COLO668 (cell line): Measurements from ENCODE around the gene ANXA6.
A peak's percentile ranks its signal among the peaks of the same experiment; 100 is the strongest.

ENCODE experiments used
- DNase-seq: peaks from one replicate; lab custom pipeline; 2025; ENCODE audit not compliant: unreplicated experiment; lab: John Stamatoyannopoulos, UW

Gene ANXA6

GRCh38 chr5:151067632-151068432, 89.7 kb downstream of the ANXA6 start:
- DNase-seq: no peak

DNA sequence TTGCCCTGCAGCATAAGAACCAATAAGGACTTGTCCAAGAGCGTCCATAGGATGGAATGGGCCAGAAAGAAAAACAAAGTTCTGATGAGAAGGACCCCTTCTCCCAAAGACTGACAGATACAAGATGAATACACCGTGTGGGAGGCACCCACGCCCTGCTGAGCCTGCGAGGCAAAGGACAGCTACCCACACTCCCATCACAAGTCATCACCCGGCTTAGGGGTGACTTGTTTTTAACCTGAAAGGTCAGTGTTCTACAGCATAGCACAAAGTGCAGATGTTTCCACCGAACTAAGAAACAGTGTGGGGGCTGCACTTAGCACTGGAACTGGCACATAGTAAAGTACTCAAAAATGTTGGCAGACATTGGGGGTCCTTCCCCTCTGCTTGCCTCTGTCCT, 90.7 kb downstream of the ANXA6 start:
- DNase-seq: no peak

DNA sequence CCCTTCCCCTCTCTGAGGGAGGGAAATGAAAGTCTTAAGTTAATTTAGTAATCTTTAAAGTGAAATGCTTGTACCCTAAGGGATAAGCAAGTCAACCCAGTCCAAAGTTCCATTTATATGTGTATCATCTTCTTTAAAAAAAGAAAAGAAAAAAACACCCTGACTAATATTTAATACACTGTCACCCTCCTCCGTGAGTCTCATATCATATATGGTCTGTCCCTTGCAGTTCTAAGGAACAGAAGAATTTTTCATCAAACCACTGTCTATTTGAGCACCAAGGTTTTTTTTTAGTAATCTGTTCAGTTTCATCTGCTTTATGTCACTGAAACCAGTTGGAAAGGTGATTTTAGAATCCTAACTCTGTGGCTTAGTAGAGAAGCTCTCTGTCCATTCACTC, 92.0 kb downstream of the ANXA6 start:
- DNase-seq: no peak

- no peak for DNase-seq
Measured at GRCh38 chr5:151064916-151065499, 92.6 kb downstream of the ANXA6 start.

- DNase-seq: no peak
Measured at GRCh38 chr5:151063142-151063989, 94.2 kb downstream of the ANXA6 start.

- no peak for DNase-seq
Measured at GRCh38 chr5:151062405-151063141, 95.0 kb downstream of the ANXA6 start.

- DNase-seq: no peak
Measured at GRCh38 chr5:151060742-151061141, 96.8 kb downstream of the ANXA6 start.

DNA sequence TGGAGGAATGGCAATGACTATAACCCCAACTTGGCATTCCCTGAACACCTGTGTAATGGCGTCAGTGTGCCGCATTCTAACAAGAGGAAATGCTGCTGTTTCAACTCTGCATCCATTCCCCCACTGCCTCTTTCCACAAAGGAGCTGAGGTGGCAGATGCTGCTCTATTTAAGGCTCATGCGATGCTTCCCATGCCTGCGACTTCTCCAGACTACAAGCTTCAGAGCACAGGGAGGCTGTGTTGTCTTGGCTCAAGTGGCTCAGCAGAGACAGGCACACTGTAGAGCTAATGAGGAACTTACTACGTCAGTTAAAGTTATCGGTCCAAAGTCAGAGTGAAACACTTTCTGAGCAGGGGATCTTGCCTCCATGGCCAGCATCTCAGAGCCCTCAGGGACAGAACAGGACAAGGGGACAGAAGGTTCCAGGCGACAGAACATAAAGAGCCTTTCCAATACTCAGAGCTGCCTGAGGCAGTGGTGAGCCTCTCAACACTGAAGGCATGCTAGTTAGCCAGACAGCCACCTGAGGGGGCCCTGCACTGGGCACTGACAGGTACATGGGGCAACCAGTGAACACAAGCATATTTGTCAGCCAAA, 98.6 kb downstream of the ANXA6 start:
- DNase-seq: no peak

GRCh38 chr5:151058301-151058700, 99.3 kb downstream of the ANXA6 start:
- no peak for DNase-seq

GRCh38 chr5:151056379-151057325, 100.9 kb downstream of the ANXA6 start:
- DNase-seq: no peak

DNA sequence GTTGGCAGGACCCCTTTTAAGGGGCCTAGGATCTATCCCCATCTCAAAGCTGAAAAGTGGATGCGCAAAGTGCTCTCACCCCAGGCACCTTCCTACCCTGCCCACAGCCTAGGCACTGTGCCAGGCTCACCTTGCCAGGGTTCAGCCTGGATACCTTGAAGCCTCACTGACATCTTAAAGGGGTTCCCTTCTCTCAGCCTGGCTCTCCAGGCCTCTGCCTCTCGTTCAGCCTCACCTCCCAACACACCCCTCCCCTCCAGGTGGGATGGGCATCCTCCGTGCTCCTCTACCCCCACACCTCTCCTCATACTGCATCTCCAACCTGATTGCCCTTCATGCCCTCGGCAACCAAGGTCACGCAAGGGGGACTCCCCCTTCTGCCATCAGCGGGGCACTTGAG, 102.2 kb downstream of the ANXA6 start:
- DNase-seq: no peak

- no peak for DNase-seq
Measured at GRCh38 chr5:151054709-151055108, 102.9 kb downstream of the ANXA6 start.

DNA sequence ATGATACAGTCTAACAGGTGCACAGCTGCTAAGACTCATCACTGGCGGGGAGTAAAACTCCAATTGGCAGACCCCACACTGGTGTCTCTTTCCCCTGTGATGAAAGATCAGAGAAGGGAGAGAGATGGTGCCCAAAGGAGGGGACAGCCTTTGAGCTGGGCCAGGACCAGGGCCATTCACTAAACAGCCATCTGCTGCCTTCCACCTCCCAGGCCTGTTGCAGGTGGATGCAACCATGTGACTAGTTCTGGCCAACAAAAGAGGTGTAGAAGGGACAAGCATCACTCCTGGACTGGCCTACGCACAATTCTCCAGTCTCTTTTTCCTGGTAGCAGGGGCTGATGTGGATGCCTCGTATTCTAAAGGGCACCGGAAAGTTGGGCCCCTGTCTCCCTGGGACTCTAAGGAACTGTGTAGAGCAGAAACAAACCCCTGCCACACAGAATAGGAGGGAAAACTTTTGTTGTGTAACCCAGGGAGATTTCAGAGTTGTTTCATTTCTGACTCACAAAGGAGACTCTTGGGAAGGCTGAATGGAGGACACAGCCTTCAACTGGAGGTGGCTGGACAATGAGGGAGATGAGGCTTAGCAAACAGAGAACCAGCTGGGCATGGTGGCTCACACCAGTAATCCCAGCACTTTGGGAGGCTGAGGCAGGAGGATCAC, 103.7 kb downstream of the ANXA6 start:
- DNase-seq: no peak

DNA sequence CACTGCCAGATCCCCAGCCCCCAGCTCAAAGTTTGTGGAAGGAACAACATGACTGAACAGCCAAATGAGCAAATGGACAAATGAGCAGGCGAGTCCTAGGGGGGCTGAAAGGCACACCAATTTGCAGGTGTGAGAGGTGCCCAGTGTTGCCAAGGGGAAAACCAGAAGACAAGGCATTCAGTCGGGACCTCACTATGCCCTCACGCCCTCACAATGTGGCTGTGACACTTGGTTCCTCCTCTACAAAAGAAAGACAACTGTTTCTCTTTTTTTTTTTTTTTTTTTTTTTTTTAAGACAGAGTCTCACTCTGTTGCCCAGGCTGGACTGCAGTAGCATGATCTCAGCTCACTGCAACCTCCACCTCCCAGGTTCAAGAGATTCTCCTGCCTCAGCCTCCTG, 104.7 kb downstream of the ANXA6 start:
- DNase-seq: no peak

DNA sequence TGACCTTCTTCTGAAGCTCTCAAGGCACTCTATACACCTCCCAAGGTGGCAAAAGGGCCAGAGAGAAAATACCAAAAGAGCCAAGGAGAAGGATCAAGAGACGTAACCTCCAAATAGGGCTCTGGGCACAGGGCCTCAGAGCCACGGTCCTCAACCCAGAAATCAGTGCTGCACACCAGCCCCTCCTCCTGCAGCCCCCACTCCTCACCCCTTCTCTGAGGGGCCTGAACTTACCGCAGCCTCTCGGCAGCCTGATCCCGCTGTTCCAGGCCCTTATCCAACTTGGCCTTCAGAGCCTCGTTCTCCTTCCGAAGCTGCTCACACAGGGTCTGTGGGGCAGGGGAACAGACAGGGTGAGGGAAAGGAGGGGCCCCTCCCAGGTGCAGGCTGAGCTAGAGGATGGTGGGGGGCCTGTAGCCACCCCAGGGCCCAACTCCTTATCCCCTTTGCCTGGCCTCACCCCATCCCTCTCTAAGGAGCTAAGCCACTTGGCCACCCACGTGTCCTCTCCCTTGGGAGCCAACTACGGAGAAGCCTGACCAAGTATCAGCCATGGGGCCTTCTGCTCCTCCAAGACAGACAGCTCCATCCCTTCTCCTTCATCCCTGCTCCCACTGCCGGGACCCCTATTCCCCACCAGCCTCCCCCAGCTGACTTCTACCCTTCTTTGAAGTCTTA, 105.5 kb downstream of the ANXA6 start:
- no peak for DNase-seq

DNA sequence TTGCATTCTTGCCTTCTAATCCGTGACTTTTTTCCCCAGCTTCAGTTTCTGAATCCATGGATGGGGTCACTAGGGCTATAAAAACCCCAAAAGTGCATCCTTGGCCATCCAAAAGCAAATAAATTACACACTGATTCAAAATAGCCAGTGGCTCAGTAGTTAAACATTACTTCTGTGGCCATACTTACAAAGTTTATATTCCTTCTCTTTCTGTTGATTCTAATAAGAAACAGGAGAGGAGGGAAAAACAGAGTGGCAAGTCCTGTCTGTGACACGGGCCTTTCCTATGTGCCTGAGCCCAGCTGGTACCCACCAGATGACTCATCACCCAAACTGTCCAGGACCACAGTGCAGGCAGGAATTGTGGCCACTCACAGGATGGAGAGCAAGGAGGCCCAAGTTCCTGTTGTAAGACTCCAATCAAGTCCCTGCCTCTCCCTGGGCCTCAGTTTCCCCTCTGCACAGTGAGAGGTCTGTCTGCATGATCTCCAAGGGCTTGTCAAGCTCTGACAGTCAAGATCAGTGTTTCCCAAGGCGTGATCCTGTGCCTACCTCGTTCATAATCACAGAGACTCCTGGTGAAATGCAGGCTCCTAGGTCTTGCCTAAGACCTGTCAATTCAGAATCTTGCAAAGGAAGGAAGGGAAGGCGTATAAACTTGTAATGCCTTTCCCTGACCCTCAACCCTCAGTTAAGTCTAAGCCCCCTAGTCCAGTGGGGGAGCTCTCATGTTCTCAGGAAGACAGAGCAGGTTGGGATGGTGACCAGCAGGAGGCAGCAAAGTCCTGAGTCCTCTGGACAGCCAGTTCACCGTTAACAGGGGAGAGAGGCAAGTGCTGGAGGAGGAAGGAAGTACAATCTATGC, 106.3 kb downstream of the ANXA6 start:
- peak; percentile 40 for DNase-seq
